ENCODE data around the gene RBM22.

The RBM22 gene

DNA sequence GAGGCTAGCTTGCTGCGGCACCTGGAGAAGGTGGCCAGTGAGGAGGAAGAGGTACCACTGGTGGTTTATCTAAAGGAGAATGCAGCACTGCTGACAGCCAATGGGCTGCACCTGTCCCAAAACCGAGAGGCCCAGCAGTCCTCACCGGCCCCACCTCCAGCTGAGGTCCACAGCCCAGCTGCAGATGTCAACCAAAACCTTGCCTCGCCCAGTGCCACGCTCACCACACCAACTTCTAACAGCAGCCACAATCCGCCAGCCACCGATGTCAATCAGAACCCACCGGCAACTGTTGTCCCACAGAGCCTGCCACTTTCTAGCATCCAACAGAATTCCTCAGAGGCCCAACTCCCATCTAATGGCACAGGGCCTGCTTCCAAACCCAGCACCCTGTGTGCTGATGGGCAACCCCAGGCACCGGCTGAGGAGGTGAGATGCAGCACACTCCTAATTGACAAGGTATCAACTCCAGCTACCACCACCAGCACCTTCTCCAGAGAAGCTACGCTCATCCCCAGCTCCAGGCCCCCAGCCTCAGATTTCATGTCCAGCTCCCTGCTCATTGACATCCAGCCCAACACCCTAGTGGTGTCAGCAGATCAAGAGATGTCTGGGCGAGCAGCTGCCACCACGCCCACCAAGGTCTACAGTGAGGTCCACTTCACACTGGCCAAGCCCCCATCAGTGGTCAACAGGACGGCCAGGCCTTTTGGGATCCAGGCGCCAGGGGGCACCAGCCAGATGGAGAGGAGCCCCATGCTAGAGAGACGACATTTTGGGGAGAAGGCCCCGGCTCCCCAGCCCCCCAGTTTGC, 52.4 kb downstream of the RBM22 start:
- no peak for TF ChIP-seq ELF4 (IDR thresholded peaks at IDR 0.05)
- no peak for TF ChIP-seq CTBP1 (IDR thresholded peaks at IDR 0.05; ENCODE audit: borderline replicate concordance)
- no peak for TF ChIP-seq ARNT (IDR thresholded peaks at IDR 0.05)
- TF ChIP-seq ZNF384 (IDR thresholded peaks at IDR 0.05): no peak
- no peak for TF ChIP-seq SUZ12 (IDR thresholded peaks at IDR 0.05)
- no peak for TF ChIP-seq FOXM1 (IDR thresholded peaks at IDR 0.05; ENCODE audit: borderline replicate concordance)
- TF ChIP-seq HDGF (IDR thresholded peaks at IDR 0.05; ENCODE audit: borderline replicate concordance): no peak
- TF ChIP-seq TARDBP (IDR thresholded peaks at IDR 0.05): no peak
- TF ChIP-seq SP1 (IDR thresholded peaks at IDR 0.05): no peak
- no peak for TF ChIP-seq PKNOX1 (IDR thresholded peaks at IDR 0.05)
- TF ChIP-seq FOXA1 (IDR thresholded peaks at IDR 0.05): no peak
- no peak for TF ChIP-seq NFRKB (IDR thresholded peaks at IDR 0.05)
- TF ChIP-seq FOXK2 (IDR thresholded peaks at IDR 0.05): no peak
- no peak for TF ChIP-seq LEF1 (IDR thresholded peaks at IDR 0.05; ENCODE audit: borderline replicate concordance)
- POLR2A ChIA-PET: no interaction called here
- DNase-seq (ENCODE audit: extremely low spot score): no peak
- CTCF ChIA-PET: no interaction called here

GRCh38 chr5:150647275-150648251, 53.3 kb downstream of the RBM22 start:
- CTCF ChIA-PET: interaction anchor here (1.0 kb wide), 1 partner anchor 86 kb away, joined by 3 read pairs; no protein-coding TSS in a partner anchor
- TF ChIP-seq PKNOX1 (IDR thresholded peaks at IDR 0.05) (no peak), HDGF (IDR thresholded peaks at IDR 0.05; ENCODE audit: borderline replicate concordance) (no peak), SP1 (IDR thresholded peaks at IDR 0.05) (no peak), CTBP1 (IDR thresholded peaks at IDR 0.05; ENCODE audit: borderline replicate concordance) (no peak), BHLHE40 (IDR thresholded peaks at IDR 0.05; ENCODE audit: borderline replicate concordance) (no peak), TARDBP (IDR thresholded peaks at IDR 0.05) (no peak)
- POLR2A ChIA-PET: no interaction called here
- no peak for DNase-seq (ENCODE audit: extremely low spot score)

- ChIA-PET CTCF (interaction anchor here (0.6 to 1.1 kb wide), 3 partner anchors 10 to 98 kb away, joined by 3 to 7 read pairs (median 3); no protein-coding TSS in a partner anchor), POLR2A (interaction anchor here (0.9 to 1.2 kb wide), 3 partner anchors 10 to 55 kb away, joined by 3 to 5 read pairs (median 4); partner anchors contain the start of gene RBM22)
- TF ChIP-seq LEF1 (IDR thresholded peaks at IDR 0.05; ENCODE audit: borderline replicate concordance) (no peak), NFRKB (IDR thresholded peaks at IDR 0.05) (no peak), ZNF384 (IDR thresholded peaks at IDR 0.05) (no peak), TARDBP (IDR thresholded peaks at IDR 0.05) (no peak), FOXM1 (IDR thresholded peaks at IDR 0.05; ENCODE audit: borderline replicate concordance) (no peak), SUZ12 (IDR thresholded peaks at IDR 0.05) (no peak), FOXA1 (IDR thresholded peaks at IDR 0.05) (no peak), SP1 (IDR thresholded peaks at IDR 0.05) (no peak), ARNT (IDR thresholded peaks at IDR 0.05) (no peak), FOXK2 (IDR thresholded peaks at IDR 0.05) (no peak)
- DNase-seq (ENCODE audit: extremely low spot score): no peak
Measured at GRCh38 chr5:150645070-150645700, 55.7 kb downstream of the RBM22 start.

DNA sequence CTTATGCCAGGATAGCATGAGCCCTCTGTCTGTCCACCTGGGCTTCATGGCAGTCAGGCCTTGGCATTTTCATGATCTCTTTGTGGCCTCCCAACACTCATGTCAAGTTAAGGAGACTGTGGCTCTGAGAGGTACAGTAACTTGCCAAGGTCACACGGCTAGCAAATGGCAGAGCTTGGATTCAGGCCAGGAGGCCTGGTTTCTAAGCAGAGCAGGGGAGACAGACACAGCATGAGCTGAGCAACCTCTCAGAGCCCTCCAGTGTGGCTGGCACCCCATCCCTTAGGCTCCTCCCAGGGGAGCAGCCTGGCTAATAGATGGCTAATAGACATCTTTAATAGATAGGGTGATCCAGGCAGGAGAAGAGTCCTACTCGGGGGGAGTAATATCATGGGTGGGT, 56.3 kb downstream of the RBM22 start:
- no peak for DNase-seq (ENCODE audit: extremely low spot score)
- CTCF ChIA-PET: interaction anchor here (0.6 to 2.0 kb wide), 4 partner anchors 11 to 102 kb away, joined by 3 to 7 read pairs (median 5); no protein-coding TSS in a partner anchor

More for the DNA sequence above, 56.3 kb downstream of the RBM22 start:
- TF ChIP-seq CTBP1 (IDR thresholded peaks at IDR 0.05; ENCODE audit: borderline replicate concordance) (no peak), FOXA1 (IDR thresholded peaks at IDR 0.05) (no peak), PKNOX1 (IDR thresholded peaks at IDR 0.05) (no peak), SUZ12 (IDR thresholded peaks at IDR 0.05) (no peak), FOXK2 (IDR thresholded peaks at IDR 0.05) (no peak), FOXM1 (IDR thresholded peaks at IDR 0.05; ENCODE audit: borderline replicate concordance) (no peak), ZNF384 (IDR thresholded peaks at IDR 0.05) (no peak), TARDBP (IDR thresholded peaks at IDR 0.05) (no peak), SP1 (IDR thresholded peaks at IDR 0.05) (no peak), ARNT (IDR thresholded peaks at IDR 0.05) (no peak), HDGF (IDR thresholded peaks at IDR 0.05; ENCODE audit: borderline replicate concordance) (no peak), LEF1 (IDR thresholded peaks at IDR 0.05; ENCODE audit: borderline replicate concordance) (no peak), L3MBTL2 (conservative IDR thresholded peaks at IDR 0.05) (no peak), NFRKB (IDR thresholded peaks at IDR 0.05) (no peak)
- POLR2A ChIA-PET: interaction anchor here (0.9 to 1.1 kb wide), 2 partner anchors 10 to 56 kb away, joined by 4 to 5 read pairs; partner anchors contain the start of gene RBM22

Measured in HEK293T (cell line).